NCI-H2107 (cell line): ENCODE results near the gene TNFRSF13B.
"Not testable (repeated sequence)": the region's sequence is repeated elsewhere in the genome, so short reads cannot be mapped to it uniquely, and the experiment has no call there.

Source experiments
- DNase-seq: peaks from one replicate; lab custom pipeline; 2025; lab: John Stamatoyannopoulos, UW

Gene TNFRSF13B

GRCh38 chr17:17004997-17005614, 33.2 kb upstream of the TNFRSF13B start:
- DNase-seq: not testable (repeated sequence)

GRCh38 chr17:17004251-17004996, 32.5 kb upstream of the TNFRSF13B start:
- no peak for DNase-seq

GRCh38 chr17:17002731-17003715, 31.1 kb upstream of the TNFRSF13B start:
- DNase-seq: not testable (repeated sequence)

- DNase-seq: peak; percentile 24
Measured at GRCh38 chr17:17001874-17002520, 30.1 kb upstream of the TNFRSF13B start.

GRCh38 chr17:17001076-17001777, 29.3 kb upstream of the TNFRSF13B start:
- DNase-seq: no peak

GRCh38 chr17:16999931-17000625, 28.2 kb upstream of the TNFRSF13B start:
- DNase-seq: no peak

GRCh38 chr17:16997514-16998429, 25.9 kb upstream of the TNFRSF13B start:
- DNase-seq: no peak

- not testable (repeated sequence) for DNase-seq
Measured at GRCh38 chr17:16996726-16997125, 24.8 kb upstream of the TNFRSF13B start.

- no peak for DNase-seq
Measured at GRCh38 chr17:16995930-16996329, 24.0 kb upstream of the TNFRSF13B start.

- DNase-seq: no peak
Measured at GRCh38 chr17:16994631-16995030, 22.7 kb upstream of the TNFRSF13B start.

GRCh38 chr17:16991349-16992009, 19.6 kb upstream of the TNFRSF13B start:
- DNase-seq: peak; percentile 18

- DNase-seq: no peak
Measured at GRCh38 chr17:16989953-16990860, 18.3 kb upstream of the TNFRSF13B start.

GRCh38 chr17:16989230-16989952, 17.5 kb upstream of the TNFRSF13B start:
- DNase-seq: no peak

GRCh38 chr17:16988749-16989229, 16.9 kb upstream of the TNFRSF13B start:
- no peak for DNase-seq

GRCh38 chr17:16987830-16988601, 16.1 kb upstream of the TNFRSF13B start:
- DNase-seq: no peak
